ENCODE measurements around the gene STUM. TPM values are rescaled to one million over a fixed set of nuclear protein-coding genes. Genes with fewer than 3 reads are reported as not detected.

STUM gene
- total RNA-seq, 6 experiments from 2014 or later = 0.06 to 0.68 (median 0.13) TPM; not detected in 2

DNA sequence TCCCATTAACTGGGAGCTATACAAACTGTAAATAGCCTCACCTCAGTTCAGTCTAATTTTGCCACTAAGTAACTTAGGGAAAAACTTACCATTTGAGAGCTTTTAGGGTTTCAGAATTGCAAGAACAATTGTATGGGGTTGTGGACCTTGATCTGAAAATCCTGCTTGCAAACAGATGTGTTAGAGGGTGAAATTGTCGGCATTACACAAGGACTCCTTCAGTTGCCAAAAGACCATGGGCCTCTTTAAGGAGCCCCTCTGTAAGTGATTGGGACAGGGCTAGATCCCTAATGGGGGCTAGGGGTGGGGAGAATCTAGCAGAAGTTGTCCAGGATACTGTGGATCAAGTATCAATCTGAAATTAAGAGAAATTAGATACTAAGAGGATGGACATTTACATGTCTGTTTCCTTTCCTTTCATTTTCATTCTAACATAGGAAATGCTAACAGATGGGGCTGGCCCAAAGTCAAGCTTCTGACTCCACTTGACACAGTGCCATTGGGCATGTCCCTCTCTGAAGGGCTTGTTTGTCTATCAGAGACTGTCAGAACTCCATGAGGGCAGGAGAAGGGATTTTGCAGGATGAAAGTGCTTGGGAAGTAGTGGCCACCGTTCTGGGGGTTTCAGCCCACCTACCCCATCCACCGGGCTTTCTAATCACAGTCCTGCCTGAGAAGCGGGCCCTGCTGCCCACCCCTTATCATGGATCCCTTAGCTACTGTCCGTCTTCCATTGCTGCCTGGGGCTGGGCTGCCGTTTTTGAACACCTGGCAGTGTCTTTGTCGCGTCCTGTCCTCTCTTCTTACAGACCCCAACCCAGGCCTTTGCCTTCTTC lies 54.7 kb downstream of the STUM start:
- peak in 2 of 3 donors; percentile 64 to 68 for DNase-seq
- 70% methylated on average over 5 of the region's 8 CpGs for WGBS (ENCODE audit: insufficient coverage, low coverage, low lambda C conversion rate, missing lambda C conversion rate)
- peak overlapping the region in 2 of 3 donors; percentile 5 to 17 for H3K4me3 ChIP-seq

GRCh38 chr1:226603858-226604559 lies 55.4 kb downstream of the STUM start:
- no peak overlapping the region for H3K4me3 ChIP-seq
- no peaks in the 10 kb centered on the region for H3K27me3 ChIP-seq
- ATAC-seq (no peak), DNase-seq (peak in 1 of 3 donors; percentile 39)
- no peak overlapping the region for H3K27ac ChIP-seq
- H3K9me3 ChIP-seq = no peaks in the 10 kb centered on the region
- no CpG with 5 or more reads among the region's 19 CpGs for WGBS (ENCODE audit: insufficient coverage, low coverage, low lambda C conversion rate, missing lambda C conversion rate)
- intact Hi-C loops (cut with DNase I) = loop anchor here (10.0 kb wide), 1 partner anchor 179 kb away; no protein-coding TSS in a partner anchor
- no peaks in the 10 kb centered on the region for H3K36me3 ChIP-seq
- TF ChIP-seq POLR2A (IDR thresholded peaks at IDR 0.05) (no peak), CTCF (IDR thresholded peaks at IDR 0.05) (no peak)
- H3K4me1 ChIP-seq = peaks cover 0 to 4% (median 2%) of the 10 kb centered on the region in 4 donors

More for the DNA sequence above, 54.7 kb downstream of the STUM start:
- H3K27ac ChIP-seq = no peak overlapping the region
- H3K36me3 ChIP-seq = no peaks in the 10 kb centered on the region
- no peaks in the 10 kb centered on the region for H3K27me3 ChIP-seq
- H3K9me3 ChIP-seq = no peaks in the 10 kb centered on the region
- intact Hi-C loops (cut with DNase I) = loop anchor here (10.0 kb wide), 1 partner anchor 178 kb away; no protein-coding TSS in a partner anchor
- peaks cover 0 to 4% (median 2%) of the 10 kb centered on the region in 4 donors for H3K4me1 ChIP-seq
- TF ChIP-seq POLR2A (IDR thresholded peaks at IDR 0.05) = no peak
- TF ChIP-seq CTCF (IDR thresholded peaks at IDR 0.05) = no peak
- peak; percentile 71 to 95 (median 82) for ATAC-seq

DNA sequence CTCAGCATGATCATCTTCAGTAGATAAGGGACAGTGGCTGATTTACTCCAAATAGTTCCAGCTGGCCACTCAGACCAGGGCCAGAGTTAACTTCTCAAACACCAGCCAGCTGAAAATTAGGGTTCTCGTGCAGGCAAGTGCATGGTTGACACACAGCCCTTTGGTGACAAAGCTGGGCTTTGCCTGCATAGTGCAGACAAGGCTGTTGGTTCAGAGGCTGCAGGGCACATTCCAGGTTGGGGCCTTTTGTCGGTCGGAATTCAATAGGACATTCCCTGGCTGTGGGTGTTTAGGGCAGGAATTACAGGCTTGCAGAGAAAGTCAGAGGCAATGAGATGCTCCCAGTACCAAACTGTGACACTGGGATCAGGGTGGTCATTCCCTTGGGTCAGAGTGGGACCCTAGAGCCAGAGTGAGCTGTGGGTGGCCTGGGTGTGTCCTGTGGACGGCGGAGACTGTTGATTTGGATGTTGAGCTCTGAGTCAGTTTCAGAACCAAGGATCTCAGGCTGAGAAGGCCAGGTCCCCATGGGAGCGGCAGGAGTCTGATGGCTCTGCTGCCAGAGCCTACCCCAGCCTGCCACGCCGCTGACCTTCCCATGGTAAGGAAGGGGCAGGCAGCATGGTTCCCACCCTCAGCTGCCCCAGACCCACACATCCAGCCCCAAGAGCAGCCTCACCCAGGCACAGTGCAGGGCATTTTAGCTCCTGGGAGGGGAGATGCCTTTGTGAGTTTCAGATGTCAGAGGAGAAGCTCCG lies 56.2 kb downstream of the STUM start:
- Histone ChIP-seq H3K4me1 (peaks cover 0 to 4% (median 2%) of the 10 kb centered on the region in 4 donors), H3K9me3 (no peaks in the 10 kb centered on the region), H3K27ac (no peak overlapping the region), H3K36me3 (no peaks in the 10 kb centered on the region), H3K27me3 (no peaks in the 10 kb centered on the region), H3K4me3 (no peak overlapping the region)
- 80% methylated on average over 2 of the region's 9 CpGs for WGBS (ENCODE audit: insufficient coverage, low coverage, low lambda C conversion rate, missing lambda C conversion rate)
- ATAC-seq (no peak), DNase-seq (no peak)
- intact Hi-C loops (cut with DNase I) = loop anchor here (10.0 kb wide), 1 partner anchor 180 kb away; no protein-coding TSS in a partner anchor
- no peak for TF ChIP-seq POLR2A (IDR thresholded peaks at IDR 0.05)
- no peak for TF ChIP-seq CTCF (IDR thresholded peaks at IDR 0.05)

- intact Hi-C loops (cut with DNase I) = loop anchor here (10.0 kb wide), 1 partner anchor 181 kb away; no protein-coding TSS in a partner anchor
- 87% methylated on average over 4 of the region's 9 CpGs for WGBS (ENCODE audit: insufficient coverage, low coverage, low lambda C conversion rate, missing lambda C conversion rate)
- Histone ChIP-seq H3K36me3 (no peaks in the 10 kb centered on the region), H3K4me3 (no peak overlapping the region), H3K27ac (no peak overlapping the region), H3K4me1 (peaks cover 0 to 4% (median 2%) of the 10 kb centered on the region in 4 donors), H3K9me3 (no peaks in the 10 kb centered on the region), H3K27me3 (no peaks in the 10 kb centered on the region)
- ATAC-seq (no peak), DNase-seq (no peak)
- no peak for TF ChIP-seq POLR2A (IDR thresholded peaks at IDR 0.05)
- no peak for TF ChIP-seq CTCF (IDR thresholded peaks at IDR 0.05)
Measured at GRCh38 chr1:226605318-226605950, 56.9 kb downstream of the STUM start.

All from right lobe of liver (tissue), 6 donors.